CD8-positive, alpha-beta memory T cell (primary cell): ENCODE results near the gene SCO2. TPM values are rescaled to one million over a fixed set of nuclear protein-coding genes. Genes with fewer than 3 reads are reported as not detected.
"Not testable (repeated sequence)": the region's sequence is repeated elsewhere in the genome, so short reads cannot be mapped to it uniquely, and the experiment has no call there.

Source experiments
- CTCF ChIA-PET: fragments of 350-600 bp; sonication (Branson Sonifier 250); formaldehyde crosslinking; loops from one replicate; lab custom pipeline; 2021; ENCODE audit warnings: antibody characterized with exemption; lab: Charles Lee
- POLR2A ChIA-PET: fragments of 350-600 bp; sonication (Branson Sonifier 250); formaldehyde crosslinking; loops from one replicate; lab custom pipeline; 2021; ENCODE audit warnings: antibody characterized with exemption; lab: Charles Lee
- DNase-seq, 5 donors: peaks; one replicate each; pipeline versions ENCODE4 v3.0.0 to v3.0.0-alpha.2; 2020 to 2022; ENCODE audit warnings: mixed read lengths in 1 of 5
- H3K27ac ChIP-seq: one replicate; pipeline ENCODE4 v1.7.0; 2013; ENCODE audit warnings: low read depth, mild to moderate bottlenecking, low read length, moderate library complexity
- H3K27me3 ChIP-seq: 2 replicates; pipeline ENCODE4 v1.7.0; 2013; ENCODE audit warnings: low read length, mild to moderate bottlenecking; ENCODE audit not compliant: insufficient read depth, poor library complexity, severe bottlenecking
- H3K36me3 ChIP-seq: 2 replicates; pipeline ENCODE4 v1.7.0; 2013; ENCODE audit warnings: mild to moderate bottlenecking, low read length, moderate library complexity; ENCODE audit not compliant: insufficient read depth
- H3K4me1 ChIP-seq: 2 replicates; pipeline ENCODE4 v1.7.0; 2013; ENCODE audit warnings: mild to moderate bottlenecking, low read length, moderate library complexity; ENCODE audit not compliant: insufficient read depth
- H3K4me3 ChIP-seq: 2 replicates; pipeline ENCODE4 v1.7.0; 2013; ENCODE audit warnings: mild to moderate bottlenecking, low read length
- H3K9me3 ChIP-seq: 2 replicates; pipeline ENCODE4 v1.7.0; 2013; ENCODE audit warnings: mild to moderate bottlenecking, low read length
- H3K27ac Mint-ChIP-seq, 8 donors: one replicate each; pipeline ENCODE4 v1.8.0; 2020 to 2021; ENCODE audit warnings: mixed read lengths in 8 of 8, mild to moderate bottlenecking in 6 of 8, inconsistent platforms in 3 of 8, moderate library complexity in 3 of 8
- H3K27me3 Mint-ChIP-seq, 2 donors: one replicate each; pipeline ENCODE4 v1.8.0; 2020 to 2021; ENCODE audit warnings: mixed read lengths in 2 of 2, mild to moderate bottlenecking in 1 of 2, moderate library complexity in 1 of 2
- H3K36me3 Mint-ChIP-seq, 3 donors: one replicate each; pipeline ENCODE4 v1.8.0; 2020 to 2021; ENCODE audit warnings: mixed read lengths in 3 of 3, inconsistent platforms in 1 of 3, mild to moderate bottlenecking in 1 of 3
- H3K4me1 Mint-ChIP-seq, 3 donors: one replicate each; pipeline ENCODE4 v1.8.0; 2020 to 2021; ENCODE audit warnings: mixed read lengths in 3 of 3, inconsistent platforms in 1 of 3, mild to moderate bottlenecking in 1 of 3
- H3K4me3 Mint-ChIP-seq, 7 donors: one replicate each; pipeline ENCODE4 v1.8.0; 2020 to 2021; ENCODE audit warnings: mixed read lengths in 7 of 7, mild to moderate bottlenecking in 6 of 7, moderate library complexity in 4 of 7, inconsistent platforms in 2 of 7
- H3K9me3 Mint-ChIP-seq, 5 donors: one replicate each; pipeline ENCODE4 v1.8.0; 2020 to 2022; ENCODE audit warnings: mixed read lengths in 5 of 5, mild to moderate bottlenecking in 3 of 5, moderate library complexity in 2 of 5, inconsistent platforms in 1 of 5
- polyA plus RNA-seq: library from polyadenylated mRNA; unstranded; fragments of 300-500 nt; fragmentation: Illumina TruSeq; gene quantifications from one replicate; pipeline ENCODE4 v1.2.3, GENCODE V29; 2021
- total RNA-seq, 2 experiments: library from RNA; stranded (reverse); gene quantifications; one replicate each; pipeline ENCODE4 v1.2.3, GENCODE V29; 2021

Gene SCO2
- total and polyA plus RNA-seq, 3 experiments from 2014 or later = 2.4 to 6.5 (median 3.5) TPM

DNA sequence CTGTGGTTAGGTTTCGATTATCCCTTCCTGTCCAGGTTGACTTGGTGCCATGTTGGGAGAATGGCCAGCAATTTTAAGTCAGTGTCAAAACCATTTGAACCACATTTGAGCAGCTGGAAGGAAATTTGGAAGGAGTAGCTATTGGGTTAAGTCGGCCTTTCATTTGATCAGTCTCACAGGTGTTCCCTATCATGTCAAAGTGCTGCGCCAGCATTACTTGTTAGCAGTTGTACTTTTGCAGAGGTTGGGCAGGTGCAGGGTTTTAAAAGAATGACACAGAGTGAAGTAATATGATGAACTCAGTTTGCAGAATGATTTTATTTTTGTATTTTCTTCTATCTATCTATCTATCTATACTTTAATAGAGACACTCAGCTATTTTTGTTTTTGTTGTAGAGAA lies 10.8 kb upstream of the SCO2 start:
- Histone ChIP-seq H3K9me3 (no peaks in the 10 kb centered on the region), H3K27me3 (no peaks in the 10 kb centered on the region), H3K36me3 (no peaks in the 10 kb centered on the region), H3K4me1 (peaks cover 21% of the 10 kb centered on the region), H3K27ac (no peak overlapping the region), H3K4me3 (no peak overlapping the region)
- no peaks in the 10 kb centered on the region for H3K9me3 Mint-ChIP-seq
- no peaks in the 10 kb centered on the region for H3K36me3 Mint-ChIP-seq
- H3K27me3 Mint-ChIP-seq = peaks cover 0 to 2% of the 10 kb centered on the region in 2 donors
- no peak for DNase-seq
- no peak overlapping the region for H3K27ac Mint-ChIP-seq
- POLR2A ChIA-PET = no interaction called here
- H3K4me1 Mint-ChIP-seq = peaks cover 28 to 37% (median 35%) of the 10 kb centered on the region in 3 donors
- H3K4me3 Mint-ChIP-seq = no peak overlapping the region
- CTCF ChIA-PET = interaction anchor here (0.6 to 6.5 kb wide), 6 partner anchors 9 to 85 kb away, joined by 3 to 47 read pairs (median 3); partner anchors contain the start of genes SCO2 and SYCE3

DNA sequence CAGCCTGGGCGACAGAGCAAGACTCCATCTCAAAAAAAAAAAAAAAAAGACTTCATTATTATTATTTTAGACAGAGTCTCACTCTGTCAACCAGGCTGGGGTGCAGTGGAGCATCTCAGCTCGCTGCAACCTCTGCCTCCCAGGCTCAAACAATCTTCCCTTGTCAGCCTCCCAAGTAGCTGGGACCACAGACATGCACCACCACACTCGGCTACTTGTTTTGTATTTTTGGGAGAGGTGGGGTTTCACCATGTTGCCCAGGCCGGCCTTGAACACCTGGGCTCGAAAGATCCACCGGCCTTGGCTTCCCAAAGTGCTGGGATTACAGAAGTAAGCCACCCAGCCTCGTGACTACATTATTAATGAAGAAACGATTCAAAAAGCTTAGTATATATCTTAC lies 9.7 kb upstream of the SCO2 start:
- Histone ChIP-seq H3K9me3 (no peaks in the 10 kb centered on the region), H3K27ac (no peak overlapping the region), H3K27me3 (no peaks in the 10 kb centered on the region), H3K36me3 (no peaks in the 10 kb centered on the region), H3K4me1 (peaks cover 27% of the 10 kb centered on the region), H3K4me3 (no peak overlapping the region)
- Mint-ChIP-seq H3K27ac (no peak overlapping the region), H3K4me1 (peaks cover 23 to 30% (median 28%) of the 10 kb centered on the region in 3 donors), H3K36me3 (peaks cover 0 to 1% (median 0%) of the 10 kb centered on the region in 3 donors), H3K9me3 (no peaks in the 10 kb centered on the region), H3K4me3 (no peak overlapping the region), H3K27me3 (peaks cover 0 to 2% of the 10 kb centered on the region in 2 donors)
- POLR2A ChIA-PET = interaction anchor here (0.6 kb wide), 1 partner anchor 27 kb away, joined by 3 read pairs; the partner anchor contains the start of gene LMF2
- peak in 1 of 5 donors; percentile 20 for DNase-seq
- CTCF ChIA-PET = interaction anchor here (1.1 to 6.5 kb wide), 5 partner anchors 9 to 86 kb away, joined by 3 to 47 read pairs (median 4); partner anchors contain the start of genes SCO2 and SYCE3

DNA sequence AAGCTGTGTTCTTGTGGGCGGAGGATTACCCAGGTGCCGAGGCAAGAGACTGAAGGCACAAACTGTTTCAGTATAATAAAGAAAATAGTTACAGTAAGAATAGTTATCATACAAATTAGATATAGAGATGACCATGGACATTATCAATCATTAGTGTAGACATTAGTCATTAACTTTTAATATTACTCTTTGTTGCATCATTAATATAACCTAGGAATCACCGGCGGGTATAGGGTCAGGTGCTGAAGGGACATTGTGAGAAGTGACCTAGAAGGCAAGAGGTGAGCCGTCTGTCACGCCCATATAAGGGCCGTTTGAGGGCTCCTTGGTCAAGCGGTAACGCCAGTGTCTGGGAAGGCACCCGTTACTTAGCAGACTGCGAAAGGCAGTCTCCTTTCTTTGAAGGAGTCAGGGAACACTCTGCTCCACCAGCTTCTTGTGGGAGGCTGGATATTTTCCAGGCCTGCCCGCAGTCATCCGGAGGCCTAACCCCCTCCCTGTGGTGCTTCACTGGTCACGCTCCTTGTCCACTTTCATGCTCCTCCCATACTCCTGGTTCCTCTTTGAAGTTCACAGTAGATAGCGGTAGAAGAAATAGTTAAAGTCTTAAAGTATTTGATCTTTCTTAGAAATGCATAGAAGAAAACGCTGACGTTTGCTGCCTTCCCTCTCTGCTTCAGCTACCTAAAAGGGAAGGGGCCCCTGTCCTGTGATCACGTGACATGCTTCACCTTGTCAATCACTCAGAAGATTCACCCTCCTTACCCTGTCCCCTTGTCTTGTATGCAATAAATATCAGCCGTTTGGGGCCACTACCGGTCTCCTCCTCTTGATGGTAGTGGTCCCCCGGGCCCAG lies 8.7 kb upstream of the SCO2 start:
- H3K9me3 ChIP-seq, POLR2A ChIA-PET, H3K36me3 Mint-ChIP-seq, H3K36me3 ChIP-seq, H3K4me3 ChIP-seq, H3K9me3 Mint-ChIP-seq, H3K27me3 ChIP-seq, H3K27me3 Mint-ChIP-seq: not testable (repeated sequence)
- CTCF ChIA-PET = interaction anchor here (3.3 to 6.5 kb wide), 2 partner anchors 8 to 15 kb away, joined by 26 to 47 read pairs; partner anchors contain the start of gene SCO2
- peak overlapping the region in 2 of 7 donors; percentile 54 to 73 for H3K4me3 Mint-ChIP-seq
- H3K4me1 Mint-ChIP-seq = peaks cover 13 to 21% (median 18%) of the 10 kb centered on the region in 3 donors
- peak in 1 of 5 donors; percentile 21 for DNase-seq
- peak overlapping the region in 6 of 8 donors; percentile 26 to 99 (median 76) for H3K27ac Mint-ChIP-seq
- H3K4me1 ChIP-seq = peaks cover 19% of the 10 kb centered on the region
- H3K27ac ChIP-seq = peak overlapping the region; percentile 65

DNA sequence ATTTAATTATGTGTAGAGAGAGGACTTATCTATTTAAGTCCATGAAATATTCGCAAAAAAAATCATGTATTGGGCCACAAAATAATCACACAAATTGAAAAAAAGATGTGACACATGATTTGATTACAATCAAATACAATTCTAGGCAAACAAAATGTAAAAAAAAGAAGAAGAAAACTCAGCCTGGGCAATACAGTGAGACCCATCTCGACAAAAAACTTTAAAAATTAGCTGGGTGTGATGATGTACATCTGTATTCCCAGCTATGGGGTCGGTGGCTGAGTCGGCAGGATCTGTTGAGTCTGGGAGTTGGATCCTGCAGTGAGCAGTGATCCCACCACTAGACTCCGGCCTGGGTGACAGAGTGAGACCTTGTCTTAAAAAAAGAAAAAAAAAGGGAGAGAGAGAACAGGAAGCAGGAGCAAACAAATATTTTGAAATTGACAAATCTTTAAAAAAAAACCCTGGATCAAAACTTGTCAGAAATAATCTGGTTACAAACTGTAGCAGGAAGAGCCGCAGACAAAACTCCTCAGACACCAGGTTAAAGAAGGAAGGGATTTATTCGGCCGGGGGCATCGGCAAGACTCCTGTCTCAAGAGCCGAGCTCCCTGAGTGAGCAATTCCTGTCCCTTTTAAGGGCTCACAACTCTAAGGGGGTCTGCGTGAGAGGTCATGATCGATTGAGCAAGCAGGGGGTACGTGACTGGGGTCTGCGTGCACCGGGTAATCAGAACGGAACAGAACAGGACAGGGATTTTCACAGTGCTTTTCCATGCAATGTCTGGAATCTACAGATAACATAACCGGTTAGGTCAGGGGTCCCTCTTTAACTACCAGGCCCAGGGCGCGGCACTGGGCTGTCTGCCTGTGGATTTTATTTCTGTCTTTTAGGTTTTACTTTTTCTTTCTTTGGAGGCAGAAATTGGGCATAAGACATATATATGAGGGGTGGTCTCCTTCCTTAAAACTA lies 7.7 kb upstream of the SCO2 start:
- POLR2A ChIA-PET = interaction anchor here (1.0 kb wide), 1 partner anchor 282 kb away, joined by 3 read pairs; the partner anchor contains the start of gene HDAC10
- Histone ChIP-seq H3K36me3 (no peaks in the 10 kb centered on the region), H3K4me1 (peaks cover 13% of the 10 kb centered on the region), H3K27ac (peak overlapping the region; percentile 16), H3K9me3 (no peaks in the 10 kb centered on the region), H3K4me3 (no peak overlapping the region), H3K27me3 (no peaks in the 10 kb centered on the region)
- peaks cover 0 to 1% (median 0%) of the 10 kb centered on the region in 3 donors for H3K36me3 Mint-ChIP-seq
- H3K4me3 Mint-ChIP-seq = peak overlapping the region in 6 of 7 donors; percentile 34 to 77 (median 68)
- H3K27me3 Mint-ChIP-seq = peaks cover 0 to 2% of the 10 kb centered on the region in 2 donors
- H3K4me1 Mint-ChIP-seq = peaks cover 13 to 23% (median 19%) of the 10 kb centered on the region in 3 donors
- no peaks in the 10 kb centered on the region for H3K9me3 Mint-ChIP-seq
- peak overlapping the region; percentile 75 to 99 (median 88) for H3K27ac Mint-ChIP-seq
- CTCF ChIA-PET = interaction anchor here (1.5 to 3.3 kb wide), 2 partner anchors 7 kb away, joined by 3 to 26 read pairs; partner anchors contain the start of gene SCO2
- DNase-seq = peak in 1 of 5 donors; percentile 29

DNA sequence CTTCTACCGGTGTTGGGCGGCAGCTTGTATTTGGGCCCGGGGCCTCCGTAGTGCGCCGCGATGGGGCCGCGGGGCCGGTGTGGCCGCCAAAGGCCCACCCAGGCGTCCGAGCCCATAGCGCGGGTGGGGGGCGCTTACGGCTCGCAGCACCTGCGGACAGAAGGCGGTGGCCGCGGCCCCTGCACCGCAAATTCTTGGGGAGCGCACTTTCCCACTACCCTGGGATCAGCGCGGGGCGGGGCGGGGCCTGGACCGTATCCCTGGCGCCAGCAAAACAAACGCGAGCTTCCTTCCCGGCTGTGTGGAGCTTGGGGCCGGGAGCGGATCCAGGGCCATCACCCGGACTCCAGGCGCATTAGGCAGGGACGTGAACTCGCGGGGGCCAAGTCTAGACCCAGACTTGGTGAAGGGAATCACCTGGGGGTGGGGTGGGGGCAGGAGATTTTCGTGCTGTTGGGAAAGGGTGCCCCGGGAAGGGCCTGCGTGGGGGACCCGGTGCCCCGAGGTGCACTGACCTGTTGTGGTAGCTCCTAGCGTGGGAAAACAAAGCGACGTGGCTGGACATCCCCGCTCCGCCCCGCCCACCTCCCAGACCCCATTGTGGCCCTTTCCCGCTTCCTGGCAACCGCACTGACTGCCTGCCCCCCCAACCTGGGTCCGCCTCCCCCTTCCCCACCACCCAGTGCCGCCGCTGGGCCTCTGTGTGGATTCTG lies 6.7 kb upstream of the SCO2 start:
- Mint-ChIP-seq H3K27ac (peak overlapping the region; percentile 65 to 99 (median 98)), H3K27me3 (no peaks in the 10 kb centered on the region), H3K4me1 (peaks cover 19 to 29% (median 21%) of the 10 kb centered on the region in 3 donors), H3K36me3 (peaks cover 0 to 1% (median 0%) of the 10 kb centered on the region in 3 donors), H3K9me3 (no peaks in the 10 kb centered on the region), H3K4me3 (peak overlapping the region; percentile 71 to 94 (median 92))
- Histone ChIP-seq H3K36me3 (no peaks in the 10 kb centered on the region), H3K4me3 (peak overlapping the region; percentile 84), H3K9me3 (no peaks in the 10 kb centered on the region), H3K4me1 (peaks cover 15% of the 10 kb centered on the region), H3K27me3 (no peaks in the 10 kb centered on the region), H3K27ac (peak overlapping the region; percentile 92)
- ChIA-PET POLR2A (interaction anchor here (0.7 to 1.7 kb wide), 6 partner anchors 13 to 281 kb away, joined by 3 to 8 read pairs (median 4); partner anchors contain the start of genes HDAC10 and SYCE3), CTCF (interaction anchor here (1.1 to 1.5 kb wide), 2 partner anchors 8 to 16 kb away, joined by 3 read pairs; no protein-coding TSS in a partner anchor)
- DNase-seq = peak in 1 of 5 donors; percentile 50

DNA sequence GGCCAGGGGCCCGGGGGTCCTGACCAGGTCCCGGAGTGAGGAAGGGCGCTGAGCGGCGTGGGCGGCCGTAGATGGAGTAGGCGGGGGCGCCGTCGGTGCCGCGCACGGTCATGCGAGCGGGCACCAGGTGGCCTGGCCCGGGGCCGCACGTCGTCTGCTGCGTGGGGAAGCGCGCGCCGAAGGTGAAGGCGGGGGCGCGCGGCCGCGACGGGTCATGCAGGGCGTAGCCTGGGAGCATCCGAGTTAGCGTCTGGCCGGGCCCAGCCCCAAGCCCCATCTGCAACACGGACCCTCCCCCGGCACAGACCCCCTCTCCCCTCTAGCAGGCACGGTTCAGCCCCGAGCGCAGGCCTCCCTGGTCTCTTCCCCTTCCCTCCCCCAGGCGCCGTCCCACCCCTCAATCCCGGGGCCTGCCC lies 6.2 kb upstream of the SCO2 start:
- peak overlapping the region; percentile 84 for H3K4me3 ChIP-seq
- no peaks in the 10 kb centered on the region for H3K36me3 ChIP-seq
- peak in 4 of 5 donors; percentile 49 to 79 (median 55) for DNase-seq
- Mint-ChIP-seq H3K9me3 (no peaks in the 10 kb centered on the region), H3K4me1 (peaks cover 22 to 34% (median 26%) of the 10 kb centered on the region in 3 donors), H3K4me3 (peak overlapping the region; percentile 90 to 94 (median 92)), H3K27me3 (no peaks in the 10 kb centered on the region), H3K27ac (peak overlapping the region; percentile 96 to 99 (median 98)), H3K36me3 (peaks cover 0 to 1% (median 0%) of the 10 kb centered on the region in 3 donors)
- peak overlapping the region; percentile 92 for H3K27ac ChIP-seq
- ChIA-PET CTCF (interaction anchor here (1.1 to 1.5 kb wide), 2 partner anchors 9 to 16 kb away, joined by 3 read pairs; no protein-coding TSS in a partner anchor), POLR2A (interaction anchor here (0.9 to 1.7 kb wide), 4 partner anchors 13 to 89 kb away, joined by 3 to 8 read pairs (median 5); partner anchors contain the start of gene SYCE3)
- H3K4me1 ChIP-seq = peaks cover 20% of the 10 kb centered on the region
- H3K27me3 ChIP-seq = no peaks in the 10 kb centered on the region
- H3K9me3 ChIP-seq = no peaks in the 10 kb centered on the region
